HEK293 (cell line): ENCODE results near the gene CCDC73.

Source experiments
- CTCF ChIA-PET: fragments of 350-600 bp; formaldehyde crosslinking; extraction: SDS; loops from one replicate; lab custom pipeline; 2021; ENCODE audit warnings: antibody characterized with exemption; lab: Yijun Ruan, JAX
- POLR2A ChIA-PET: fragments of 300-600 bp; formaldehyde crosslinking; extraction: SDS; loops from one replicate; lab custom pipeline; 2020; ENCODE audit warnings: antibody characterized with exemption, inconsistent platforms; lab: Yijun Ruan, JAX
- H3K27ac ChIP-seq: fragments of 200-500 bp; sonication (Bioruptor generic); 2 replicates; pipeline ENCODE4 v1.5.1; 2014; ENCODE audit warnings: low read depth, low read length, control low read depth, inconsistent platforms; ENCODE audit errors: extremely low read depth
- H3K36me3 ChIP-seq, 2 experiments: fragments of 200-500 bp in 1 of 2; sonication (Bioruptor generic) in 1 of 2; 1 replicate in 1 of 2; 2 replicates in 1 of 2; pipeline ENCODE4 v1.5.1; 2014 to 2017; ENCODE audit warnings: inconsistent platforms in 2 of 2, low read length in 2 of 2; ENCODE audit not compliant: control insufficient read depth in 2 of 2, insufficient read depth in 1 of 2
- H3K4me1 ChIP-seq: fragments of 200-500 bp; sonication (Bioruptor generic); 2 replicates; pipeline ENCODE4 v1.5.1; 2014; ENCODE audit warnings: mild to moderate bottlenecking, low read length, inconsistent platforms; ENCODE audit not compliant: control insufficient read depth, insufficient read depth
- H3K4me3 ChIP-seq: 2 replicates; pipeline ENCODE4 v1.5.1; 2011; ENCODE audit warnings: low read depth, mild to moderate bottlenecking, control low read depth, low read length, moderate library complexity
- H3K9me3 ChIP-seq: fragments of 200-500 bp; sonication (Bioruptor generic); 2 replicates; pipeline ENCODE4 v1.5.1; 2014; ENCODE audit warnings: low read depth, low read length, inconsistent platforms; ENCODE audit not compliant: control insufficient read depth, insufficient read depth
- PATZ1 ChIP-seq: fragments of 450-650 bp; formaldehyde crosslinking; IDR thresholded peaks from 2 replicates; pipeline ENCODE4 v1.5.1; 2016; ENCODE audit warnings: missing biosample characterization, missing genetic modification characterization
- SCRT1 ChIP-seq: fragments of 450-650 bp; formaldehyde crosslinking; IDR thresholded peaks from 2 replicates; pipeline ENCODE4 v1.5.1; 2016; ENCODE audit warnings: missing biosample characterization, missing genetic modification characterization, borderline replicate concordance
- YY2 ChIP-seq: fragments of 450-650 bp; formaldehyde crosslinking; IDR thresholded peaks from 2 replicates; pipeline ENCODE4 v1.5.1; 2016; ENCODE audit warnings: missing biosample characterization, missing genetic modification characterization
- ZBTB44 ChIP-seq: fragments of 450-650 bp; IDR thresholded peaks from 2 replicates; pipeline ENCODE4 v1.5.1; 2018; ENCODE audit warnings: missing biosample characterization, mild to moderate bottlenecking, missing genetic modification characterization
- ZBTB48 ChIP-seq: fragments of 450-650 bp; formaldehyde crosslinking; IDR thresholded peaks from 2 replicates; pipeline ENCODE4 v1.5.1; 2016; ENCODE audit warnings: missing biosample characterization, missing genetic modification characterization
- ZNF133 ChIP-seq: fragments of 450-650 bp; formaldehyde crosslinking; IDR thresholded peaks from 2 replicates; pipeline ENCODE4 v1.5.1; 2016; ENCODE audit warnings: missing biosample characterization, missing genetic modification characterization
- ZNF138 ChIP-seq: fragments of 450-650 bp; formaldehyde crosslinking; IDR thresholded peaks from 2 replicates; pipeline ENCODE4 v1.5.1; 2016; ENCODE audit warnings: missing biosample characterization, missing genetic modification characterization, borderline replicate concordance
- ZNF148 ChIP-seq: fragments of 450-650 bp; formaldehyde crosslinking; IDR thresholded peaks from 2 replicates; pipeline ENCODE4 v1.5.0; 2017; ENCODE audit warnings: missing biosample characterization, missing genetic modification characterization, borderline replicate concordance
- ZNF518A ChIP-seq: fragments of 450-650 bp; formaldehyde crosslinking; conservative IDR thresholded peaks from 2 replicates; pipeline ENCODE4 v1.5.1; 2016; ENCODE audit warnings: low read depth, missing biosample characterization, missing genetic modification characterization
- ZNF629 ChIP-seq: fragments of 450-650 bp; formaldehyde crosslinking; IDR thresholded peaks from 2 replicates; pipeline ENCODE4 v1.5.1; 2017; ENCODE audit warnings: missing biosample characterization, missing genetic modification characterization
- ZNF704 ChIP-seq: fragments of 450-650 bp; formaldehyde crosslinking; IDR thresholded peaks from 2 replicates; pipeline ENCODE4 v1.5.1; 2016; ENCODE audit warnings: missing biosample characterization, missing genetic modification characterization
- ZNF776 ChIP-seq: fragments of 450-650 bp; formaldehyde crosslinking; IDR thresholded peaks from 2 replicates; pipeline ENCODE4 v1.5.0; 2017; ENCODE audit warnings: missing biosample characterization, missing genetic modification characterization, borderline replicate concordance

Gene CCDC73

GRCh38 chr11:32794439-32794838 lies at the start of gene CCDC73:
Gene CCDC73 (minus strand): TSS chr11:32794662. CDS start chr11:32760243, 34,419 bp downstream.
- no peaks in the 10 kb centered on the region for H3K36me3 ChIP-seq
- no peaks in the 10 kb centered on the region for H3K9me3 ChIP-seq
- ChIA-PET POLR2A (no interaction called here), CTCF (interaction anchor here (0.6 to 1.1 kb wide), 5 partner anchors 80 to 1008 kb away, joined by 3 to 5 read pairs (median 4); no protein-coding TSS in a partner anchor)
- TF ChIP-seq ZNF629 (tag by site-specific recombination) (no peak), YY2 (no peak), ZNF133 (tag by site-specific recombination) (no peak), ZNF138 (tag by site-specific recombination) (no peak), ZBTB44 (no peak), ZNF148 (tag by site-specific recombination) (no peak), SCRT1 (tag by site-specific recombination) (no peak), ZNF776 (tag by site-specific recombination) (no peak), PATZ1 (tag by site-specific recombination) (no peak), ZNF518A (tag by site-specific recombination) (no peak), ZBTB48 (tag by site-specific recombination) (no peak), ZNF704 (tag by site-specific recombination) (no peak)
- no peak within 1 kb of the TSS for H3K4me3 ChIP-seq
- no peak within 1 kb of the TSS for H3K27ac ChIP-seq
- no peaks in the 10 kb centered on the region for H3K4me1 ChIP-seq
